NB4 (cell line): ENCODE data around the gene AGPAT3.

Experiments used
- MYC ChIP-seq: IDR thresholded peaks from 2 replicates; pipeline ENCODE4 v1.6.1; 2011; ENCODE audit warnings: low read depth, low read length
- POLR2A ChIP-seq: IDR thresholded peaks from 2 replicates; pipeline ENCODE4 v1.6.1; 2011; ENCODE audit warnings: mild to moderate bottlenecking; ENCODE audit not compliant: insufficient read length; ENCODE audit errors: extremely low read depth

- TF ChIP-seq POLR2A (no peak), MYC (no peak)
Measured at GRCh38 chr21:43988016-43988415, 123.0 kb downstream of the AGPAT3 start.
